SIG-M5 treated with dmso at 0.1 percent for 504 hours (cell line): ENCODE results near the gene OR4M2.
"Not testable (repeated sequence)": the region's sequence is repeated elsewhere in the genome, so short reads cannot be mapped to it uniquely, and the experiment has no call there.

Experiments used
- DNase-seq: peaks from one replicate; lab custom pipeline; 2025; ENCODE audit not compliant: unreplicated experiment; lab: John Stamatoyannopoulos, UW

The OR4M2 gene

GRCh38 chr15:22080227-22080626 lies at the start of gene OR4M2:
Gene OR4M2 (plus strand): TSS chr15:22080527. CDS start chr15:22080625, 98 bp downstream.
- DNase-seq: not testable (repeated sequence)

GRCh38 chr15:22069267-22069666 lies 11.1 kb upstream of the OR4M2 start:
- not testable (repeated sequence) for DNase-seq

GRCh38 chr15:22081386-22081785 lies 1.1 kb downstream of the OR4M2 start:
- DNase-seq: not testable (repeated sequence)

GRCh38 chr15:22098616-22099253 lies 18.4 kb downstream of the OR4M2 start:
- not testable (repeated sequence) for DNase-seq

- not testable (repeated sequence) for DNase-seq
Observed at GRCh38 chr15:22099289-22099891, 19.1 kb downstream of the OR4M2 start.

- DNase-seq: not testable (repeated sequence)
Observed at GRCh38 chr15:22122033-22122432, 41.7 kb downstream of the OR4M2 start.
